T-helper 22 cell (primary cell): ENCODE results near the gene COPS2.
"Not testable (repeated sequence)": the region's sequence is repeated elsewhere in the genome, so short reads cannot be mapped to it uniquely, and the experiment has no call there.

Experiments
- DNase-seq: peaks from one replicate; pipeline ENCODE4 v3.0.0-alpha.2; 2020; ENCODE audit warnings: low read depth

COPS2 gene

DNA sequence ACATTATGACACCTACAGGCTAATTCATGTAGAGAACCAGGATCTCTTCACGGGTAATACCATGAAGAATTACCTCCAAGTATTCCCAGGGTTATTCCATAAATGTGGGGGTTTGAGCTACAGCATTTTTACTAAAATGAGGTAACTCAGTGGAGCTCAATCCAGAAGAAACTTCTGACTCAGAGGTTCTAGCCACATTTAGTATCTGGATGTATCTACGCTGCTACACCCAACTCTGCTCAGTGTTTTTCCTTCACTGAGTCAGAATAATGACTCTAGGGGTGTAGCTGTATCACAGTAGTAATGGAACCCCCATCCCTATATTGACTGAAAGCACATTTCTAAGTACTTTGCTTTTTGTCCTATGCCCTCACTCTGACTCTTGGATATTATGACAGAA is 52.4 kb downstream of the COPS2 start:
- DNase-seq: no peak

DNA sequence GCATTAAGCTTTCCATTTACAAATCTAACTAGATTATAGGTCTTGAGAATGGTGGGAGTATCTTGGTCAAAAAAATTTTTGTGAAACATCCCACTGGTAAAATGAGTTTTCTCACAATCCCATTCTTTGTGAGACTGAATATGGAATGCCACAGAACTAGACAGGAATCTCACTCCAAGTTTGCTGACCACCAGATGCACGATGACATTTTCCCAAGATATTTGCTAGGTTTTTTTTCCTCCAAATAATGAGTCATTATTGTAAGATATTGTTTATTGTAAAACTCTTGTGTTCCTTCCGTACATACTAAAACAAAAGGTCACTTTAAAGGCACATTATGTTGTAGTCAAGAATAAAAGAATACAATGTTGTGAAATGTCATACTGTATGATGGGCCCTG is 53.9 kb downstream of the COPS2 start:
- DNase-seq: no peak

GRCh38 chr15:49096090-49096750 is 59.2 kb downstream of the COPS2 start:
- DNase-seq: no peak

GRCh38 chr15:49094923-49095322 is 60.5 kb downstream of the COPS2 start:
- DNase-seq: no peak

DNA sequence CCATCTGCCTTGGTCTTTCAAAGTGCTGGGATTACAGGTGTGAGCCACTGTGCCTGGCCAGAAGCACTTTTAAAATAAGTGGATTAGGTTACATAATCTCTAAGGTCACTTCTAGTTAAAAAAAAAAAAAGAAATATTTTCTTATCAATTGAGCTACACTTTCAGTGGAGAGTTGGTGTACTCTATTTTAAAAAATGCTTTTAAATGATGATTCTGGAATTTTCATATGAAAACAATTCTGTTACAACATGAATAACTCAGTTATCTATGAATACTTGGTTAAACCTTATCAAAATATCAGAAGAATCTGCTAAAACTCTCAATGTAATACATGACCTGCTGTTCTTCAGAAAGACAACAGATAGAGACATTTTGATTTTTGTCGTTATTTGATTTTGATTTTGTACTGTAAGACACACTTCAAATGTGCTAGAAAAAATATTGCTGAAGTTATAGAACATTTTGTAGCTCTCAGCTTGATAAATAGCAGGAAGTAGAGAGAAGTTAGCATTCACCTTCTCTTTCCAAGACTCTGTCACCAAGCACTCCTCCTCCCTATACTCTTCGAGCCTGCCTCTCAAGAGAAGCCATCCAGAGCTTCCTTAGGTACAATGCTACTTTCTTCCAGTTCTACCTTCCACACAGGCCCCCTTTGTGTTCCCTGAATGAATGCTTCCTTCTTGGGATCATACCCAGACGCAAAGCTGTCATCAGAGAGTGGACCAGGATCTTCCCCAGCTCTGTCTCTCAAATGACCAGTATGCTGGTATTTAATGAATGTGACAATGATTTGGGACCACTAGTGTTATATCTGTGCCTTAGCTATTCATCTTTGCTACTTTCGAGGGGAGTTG is 61.9 kb downstream of the COPS2 start:
- DNase-seq: no peak

- DNase-seq: no peak
These were observed 66.4 kb downstream of the COPS2 start for GRCh38 chr15:49088996-49089395.

GRCh38 chr15:49085696-49086459 is 69.5 kb downstream of the COPS2 start:
- DNase-seq: no peak

GRCh38 chr15:49084285-49084570 is 71.2 kb downstream of the COPS2 start:
- DNase-seq: no peak

- DNase-seq: no peak
These were observed 71.8 kb downstream of the COPS2 start for GRCh38 chr15:49083401-49084284.

DNA sequence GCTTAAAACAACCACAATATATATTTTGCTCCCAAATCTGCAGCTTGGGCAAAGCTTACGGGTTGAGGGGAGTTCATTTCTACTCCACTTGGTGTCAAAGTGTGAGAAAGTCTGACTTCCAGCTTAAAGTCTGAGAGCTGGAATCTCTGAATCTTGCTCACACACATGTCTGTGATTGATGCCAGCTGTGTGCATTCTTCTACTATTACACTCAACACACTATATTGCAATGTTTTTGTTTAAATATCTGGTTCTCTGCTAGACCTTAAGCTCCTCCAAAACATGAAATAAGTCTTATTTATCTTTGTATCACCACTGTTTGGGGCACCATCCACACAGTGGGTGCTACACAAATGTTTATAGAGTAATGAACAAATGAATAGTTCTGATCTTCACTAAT is 72.4 kb downstream of the COPS2 start:
- DNase-seq: no peak

DNA sequence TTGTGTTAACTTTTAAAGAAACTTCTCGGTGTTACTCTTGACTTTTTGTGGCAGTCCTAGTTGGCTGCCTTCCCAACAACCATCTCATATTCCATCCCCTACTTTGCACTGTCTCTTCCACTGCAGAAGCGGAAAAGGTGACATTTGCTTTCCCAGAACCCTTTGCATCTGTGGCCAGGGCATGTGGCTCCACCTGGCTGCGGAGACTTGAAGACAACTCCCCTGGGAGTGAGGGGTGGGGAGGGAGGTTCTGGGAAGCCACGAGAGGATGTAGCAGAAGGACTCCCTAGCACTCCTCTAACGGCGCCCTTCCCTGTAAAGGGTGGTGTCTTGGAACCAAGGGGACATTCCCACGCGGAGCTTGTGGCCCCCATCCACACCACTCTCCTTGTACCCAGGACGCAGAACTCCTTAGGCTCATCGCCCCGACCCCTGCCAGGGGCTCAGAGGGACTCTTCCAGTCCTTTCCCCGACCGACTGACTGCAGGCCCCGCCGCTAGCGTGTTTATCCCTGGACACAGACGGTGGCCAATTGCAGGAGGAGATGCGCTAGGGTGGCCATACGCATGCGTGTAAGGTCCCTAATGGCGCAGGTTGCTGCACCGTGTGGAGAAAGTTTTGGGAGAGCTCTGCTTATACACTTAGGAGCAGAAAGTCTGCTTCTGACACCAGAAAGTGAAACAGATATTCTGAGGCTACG is 75.9 kb downstream of the COPS2 start:
- no peak for DNase-seq

DNA sequence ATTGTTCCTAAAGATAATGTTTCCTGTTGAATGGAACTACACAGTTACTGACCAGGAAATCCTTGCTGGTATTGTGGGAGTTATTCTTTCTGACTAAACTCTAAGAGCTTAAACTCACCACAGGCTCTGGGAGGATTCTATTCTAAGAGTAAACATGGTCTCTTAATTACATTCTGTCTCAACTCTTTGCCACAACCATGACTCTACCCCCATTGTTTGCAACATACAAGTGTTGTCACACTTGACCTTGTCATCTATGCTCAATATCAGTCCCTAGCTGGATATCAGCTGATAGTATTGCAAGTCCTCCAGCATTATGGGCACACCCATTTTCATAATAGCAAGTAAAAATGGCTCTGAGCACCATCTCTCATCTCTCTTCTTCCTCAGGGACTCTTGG is 79.5 kb downstream of the COPS2 start:
- no peak for DNase-seq

- DNase-seq: not testable (repeated sequence)
These were observed 80.7 kb downstream of the COPS2 start for GRCh38 chr15:49074589-49075287.
